Gastrocnemius medialis (tissue), 4 donors: ENCODE results near the gene PALM3. TPM values are rescaled to one million over a fixed set of nuclear protein-coding genes. Genes with fewer than 3 reads are reported as not detected.
"Not testable (repeated sequence)": the region's sequence is repeated elsewhere in the genome, so short reads cannot be mapped to it uniquely, and the experiment has no call there.

Experiments
- ATAC-seq, 2 donors: fragments of 150-250 bp; one replicate each; pipeline ENCODE4 v1.9.1; 2016
- DNase-seq, 2 donors: peaks; one replicate each; pipeline ENCODE4 v3.0.0-alpha.2; 2019
- H3K27ac ChIP-seq, 4 donors: fragments of 200-600 bp; sonication (generic); 1 replicate in 1 of 4; 2 replicates in 3 of 4; pipeline ENCODE4 v1.5.1; 2016 to 2018; ENCODE audit warnings: mild to moderate bottlenecking in 2 of 4, moderate library complexity in 1 of 4
- H3K27me3 ChIP-seq, 3 donors: fragments of 200-600 bp; sonication (generic) in 2 of 3; 1 replicate in 1 of 3; 2 replicates in 2 of 3; pipeline versions ENCODE4 v1.5.1 to v1.6.0; 2016 to 2019; ENCODE audit warnings: mild to moderate bottlenecking in 1 of 3, moderate library complexity in 1 of 3
- H3K36me3 ChIP-seq, 2 donors: fragments of 200-600 bp; sonication (generic) in 1 of 2; one replicate each; pipeline ENCODE4 v1.5.1; 2017 to 2018
- H3K4me1 ChIP-seq, 2 donors: fragments of 200-600 bp; sonication (generic) in 1 of 2; one replicate each; pipeline ENCODE4 v1.5.1; 2016 to 2017; ENCODE audit warnings: mild to moderate bottlenecking in 2 of 2
- H3K4me3 ChIP-seq, 4 donors: fragments of 200-600 bp; sonication (generic) in 3 of 4; 1 replicate in 1 of 4; 2 replicates in 3 of 4; pipeline ENCODE4 v1.5.1; 2016 to 2019; ENCODE audit warnings: mild to moderate bottlenecking in 2 of 4
- H3K9me3 ChIP-seq, 3 donors: fragments of 200-600 bp; sonication (generic) in 2 of 3; 1 replicate in 1 of 3; 2 replicates in 2 of 3; pipeline ENCODE4 v1.5.1; 2016 to 2019
- CTCF ChIP-seq, 5 experiments: fragments of 450-650 bp in 3 of 5; fragments of 200-600 bp in 2 of 5; sonication (generic) in 2 of 5; IDR thresholded peaks in 4 of 5; conservative IDR thresholded peaks in 1 of 5; 1 replicate in 4 of 5; 2 replicates in 1 of 5; pipeline ENCODE4 v1.5.1; 2016 to 2019; ENCODE audit warnings: antibody characterized with exemption in 5 of 5, mild to moderate bottlenecking in 3 of 5, moderate library complexity in 3 of 5
- POLR2A ChIP-seq, 2 donors: fragments of 450-650 bp; IDR thresholded peaks; one replicate each; pipeline ENCODE4 v1.6.1; 2017; ENCODE audit warnings: antibody characterized with exemption in 2 of 2, mild to moderate bottlenecking in 2 of 2, moderate library complexity in 2 of 2
- in situ Hi-C, 4 donors: fragments of 200-750 bp; cut with MboI; loops; one replicate each; pipeline versions ENCODE4 v1.15.0 to v1.8.0; 2017; ENCODE audit warnings: low sequenced_read_pairs in 4 of 4
- intact Hi-C: fragments of 100-400 bp; cut with DNase I; formaldehyde crosslinking; loops from one replicate; pipeline ENCODE4 v1.15.1; 2023; ENCODE audit warnings: low total_unique reads
- total RNA-seq, 4 donors: library from RNA; depleted of rRNA; stranded (reverse); fragments of >200 nt; gene quantifications; one replicate each; pipeline versions ENCODE4 v1.1.0 to v1.2.3, GENCODE V29; 2016

PALM3 gene
- total RNA-seq, 4 donors from 2014 or later = not detected

GRCh38 chr19:14042659-14043608 is 18.9 kb downstream of the PALM3 start:
- Histone ChIP-seq H3K4me3 (peak overlapping the region in 3 of 4 donors; percentile 17 to 34 (median 30)), H3K27ac (peak overlapping the region; percentile 68 to 76 (median 72))
- peak; percentile 96 to 99 for ATAC-seq
- intact Hi-C loops = loop anchor here (1.0 kb wide), 1 partner anchor 163 kb away; no protein-coding TSS in a partner anchor
- not testable (repeated sequence) for H3K4me1 ChIP-seq, H3K36me3 ChIP-seq, H3K27me3 ChIP-seq, H3K9me3 ChIP-seq
- DNase-seq = peak; percentile 26 to 67
- in situ Hi-C loops = loop anchor here in 3 of 4 donors (10.0 kb wide), 2 partner anchors 158 to 168 kb away; partner anchors contain the start of gene NANOS3 (in 1 of the 3)
- peak; percentile 40 to 70 (median 63) for TF ChIP-seq CTCF (IDR thresholded peaks at IDR 0.05 in 4 of 5, conservative IDR thresholded peaks at IDR 0.05 in 1 of 5)

GRCh38 chr19:14039181-14039580 is 22.7 kb downstream of the PALM3 start:
- no peak for ATAC-seq
- intact Hi-C loops (no loop called here), in situ Hi-C loops (no loop called here)
- H3K27me3 ChIP-seq = no peaks in the 10 kb centered on the region
- no peak for DNase-seq
- H3K4me3 ChIP-seq = no peak overlapping the region
- no peaks in the 10 kb centered on the region for H3K9me3 ChIP-seq
- TF ChIP-seq POLR2A (IDR thresholded peaks at IDR 0.05) (no peak), CTCF (IDR thresholded peaks at IDR 0.05 in 4 of 5, conservative IDR thresholded peaks at IDR 0.05 in 1 of 5) (no peak)
- H3K36me3 ChIP-seq = no peaks in the 10 kb centered on the region
- peaks cover 6 to 7% of the 10 kb centered on the region in 2 donors for H3K4me1 ChIP-seq
- H3K27ac ChIP-seq = no peak overlapping the region

- DNase-seq (no peak), ATAC-seq (no peak)
- no peak overlapping the region for H3K4me3 ChIP-seq
- intact Hi-C loops (no loop called here), in situ Hi-C loops (no loop called here)
- peaks cover 0 to 5% of the 10 kb centered on the region in 2 donors for H3K4me1 ChIP-seq
- peak overlapping the region in 3 of 4 donors; percentile 57 to 67 (median 59) for H3K27ac ChIP-seq
- no peaks in the 10 kb centered on the region for H3K27me3 ChIP-seq
- H3K9me3 ChIP-seq = no peaks in the 10 kb centered on the region
- TF ChIP-seq POLR2A (IDR thresholded peaks at IDR 0.05) = no peak
- no peak for TF ChIP-seq CTCF (IDR thresholded peaks at IDR 0.05 in 4 of 5, conservative IDR thresholded peaks at IDR 0.05 in 1 of 5)
- no peaks in the 10 kb centered on the region for H3K36me3 ChIP-seq
Observed at GRCh38 chr19:14035706-14036105, 26.2 kb downstream of the PALM3 start.

- H3K4me3 ChIP-seq, H3K27me3 ChIP-seq, in situ Hi-C loops, H3K9me3 ChIP-seq, H3K36me3 ChIP-seq, ATAC-seq, H3K4me1 ChIP-seq, DNase-seq, intact Hi-C loops: not testable (repeated sequence)
- H3K27ac ChIP-seq = peak overlapping the region in 3 of 4 donors; percentile 57 to 67 (median 59)
Observed at GRCh38 chr19:14035159-14035558, 26.7 kb downstream of the PALM3 start.

GRCh38 chr19:14033946-14034345 is 27.9 kb downstream of the PALM3 start:
- no peak for ATAC-seq
- DNase-seq = no peak
- intact Hi-C loops = no loop called here
- in situ Hi-C loops = no loop called here
- H3K4me1 ChIP-seq = peaks cover 0 to 5% of the 10 kb centered on the region in 2 donors
- H3K27ac ChIP-seq = peak overlapping the region in 1 of 4 donors; percentile 8
- TF ChIP-seq CTCF (IDR thresholded peaks at IDR 0.05 in 4 of 5, conservative IDR thresholded peaks at IDR 0.05 in 1 of 5) (no peak), POLR2A (IDR thresholded peaks at IDR 0.05) (no peak)
- H3K36me3 ChIP-seq = no peaks in the 10 kb centered on the region
- H3K4me3 ChIP-seq = no peak overlapping the region
- no peaks in the 10 kb centered on the region for H3K9me3 ChIP-seq
- no peaks in the 10 kb centered on the region for H3K27me3 ChIP-seq
